Measurements from ENCODE around the gene TBCD. TPM values are rescaled to one million over a fixed set of nuclear protein-coding genes. Genes with fewer than 3 reads are reported as not detected.
"Not testable (repeated sequence)": the region's sequence is repeated elsewhere in the genome, so short reads cannot be mapped to it uniquely, and the experiment has no call there.

Gene TBCD
- total RNA-seq, 1 donor from 2014 or later = 104 TPM

DNA sequence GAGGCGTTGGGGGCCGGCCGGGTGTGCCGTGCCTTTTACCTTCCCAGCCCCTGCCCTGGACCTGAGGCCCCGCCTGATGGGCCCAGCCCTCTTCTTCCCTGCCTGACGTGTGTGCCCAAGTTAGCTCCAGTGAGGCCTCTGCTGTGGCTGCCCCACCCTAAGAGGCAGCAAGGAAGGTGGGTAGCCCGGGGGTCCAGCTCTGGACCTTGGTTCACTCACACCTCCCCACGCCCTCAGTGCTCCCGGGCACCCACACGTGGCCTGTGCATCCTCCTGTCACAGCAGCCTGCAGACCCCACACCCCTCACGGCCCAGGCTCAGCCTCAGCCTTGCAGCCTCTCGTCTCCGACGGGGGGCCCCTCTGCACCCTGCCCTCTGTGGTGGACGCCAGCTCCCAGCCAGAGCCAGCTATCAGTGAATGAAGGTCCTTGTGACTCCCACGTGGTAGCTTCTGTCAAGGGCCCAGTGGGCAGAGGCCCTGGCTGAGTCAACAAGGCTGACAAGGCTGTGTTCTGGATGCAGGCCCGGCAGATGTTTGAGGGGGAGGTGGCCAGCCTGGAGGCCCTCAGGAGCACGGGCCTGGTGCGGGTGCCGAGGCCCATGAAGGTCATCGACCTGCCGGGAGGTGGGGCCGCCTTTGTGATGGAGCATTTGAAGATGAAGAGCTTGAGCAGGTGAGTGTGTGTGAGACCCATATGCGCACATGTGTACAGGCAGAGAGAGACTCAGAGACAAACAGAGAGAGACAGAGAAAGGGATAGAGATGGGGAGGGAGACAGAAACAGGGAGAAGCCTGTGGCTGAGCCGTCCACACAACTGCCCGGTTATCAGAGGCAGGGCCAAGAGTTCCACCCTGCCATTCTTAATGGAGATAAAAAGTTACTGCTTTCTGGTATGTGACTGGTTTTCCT, 13.6 kb upstream of the TBCD start:
- H3K4me1 Mint-ChIP-seq (ENCODE audit: unreplicated experiment) = no peaks in the 10 kb centered on the region
- H3K27ac Mint-ChIP-seq = no peak overlapping the region
- peak overlapping the region; percentile 23 for H3K4me3 Mint-ChIP-seq
- H3K36me3 Mint-ChIP-seq = peaks cover 36% of the 10 kb centered on the region
- TF ChIP-seq, protein P1, sequence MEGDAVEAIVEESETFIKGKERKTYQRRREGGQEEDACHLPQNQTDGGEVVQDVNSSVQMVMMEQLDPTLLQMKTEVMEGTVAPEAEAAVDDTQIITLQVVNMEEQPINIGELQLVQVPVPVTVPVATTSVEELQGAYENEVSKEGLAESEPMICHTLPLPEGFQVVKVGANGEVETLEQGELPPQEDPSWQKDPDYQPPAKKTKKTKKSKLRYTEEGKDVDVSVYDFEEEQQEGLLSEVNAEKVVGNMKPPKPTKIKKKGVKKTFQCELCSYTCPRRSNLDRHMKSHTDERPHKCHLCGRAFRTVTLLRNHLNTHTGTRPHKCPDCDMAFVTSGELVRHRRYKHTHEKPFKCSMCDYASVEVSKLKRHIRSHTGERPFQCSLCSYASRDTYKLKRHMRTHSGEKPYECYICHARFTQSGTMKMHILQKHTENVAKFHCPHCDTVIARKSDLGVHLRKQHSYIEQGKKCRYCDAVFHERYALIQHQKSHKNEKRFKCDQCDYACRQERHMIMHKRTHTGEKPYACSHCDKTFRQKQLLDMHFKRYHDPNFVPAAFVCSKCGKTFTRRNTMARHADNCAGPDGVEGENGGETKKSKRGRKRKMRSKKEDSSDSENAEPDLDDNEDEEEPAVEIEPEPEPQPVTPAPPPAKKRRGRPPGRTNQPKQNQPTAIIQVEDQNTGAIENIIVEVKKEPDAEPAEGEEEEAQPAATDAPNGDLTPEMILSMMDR (conservative IDR thresholded peaks at IDR 0.05) = no peak
- DNase-seq (ENCODE audit: extremely low spot score, unreplicated experiment) = no peak
- no peaks in the 10 kb centered on the region for H3K9me3 Mint-ChIP-seq
- no peaks in the 10 kb centered on the region for H3K27me3 Mint-ChIP-seq

DNA sequence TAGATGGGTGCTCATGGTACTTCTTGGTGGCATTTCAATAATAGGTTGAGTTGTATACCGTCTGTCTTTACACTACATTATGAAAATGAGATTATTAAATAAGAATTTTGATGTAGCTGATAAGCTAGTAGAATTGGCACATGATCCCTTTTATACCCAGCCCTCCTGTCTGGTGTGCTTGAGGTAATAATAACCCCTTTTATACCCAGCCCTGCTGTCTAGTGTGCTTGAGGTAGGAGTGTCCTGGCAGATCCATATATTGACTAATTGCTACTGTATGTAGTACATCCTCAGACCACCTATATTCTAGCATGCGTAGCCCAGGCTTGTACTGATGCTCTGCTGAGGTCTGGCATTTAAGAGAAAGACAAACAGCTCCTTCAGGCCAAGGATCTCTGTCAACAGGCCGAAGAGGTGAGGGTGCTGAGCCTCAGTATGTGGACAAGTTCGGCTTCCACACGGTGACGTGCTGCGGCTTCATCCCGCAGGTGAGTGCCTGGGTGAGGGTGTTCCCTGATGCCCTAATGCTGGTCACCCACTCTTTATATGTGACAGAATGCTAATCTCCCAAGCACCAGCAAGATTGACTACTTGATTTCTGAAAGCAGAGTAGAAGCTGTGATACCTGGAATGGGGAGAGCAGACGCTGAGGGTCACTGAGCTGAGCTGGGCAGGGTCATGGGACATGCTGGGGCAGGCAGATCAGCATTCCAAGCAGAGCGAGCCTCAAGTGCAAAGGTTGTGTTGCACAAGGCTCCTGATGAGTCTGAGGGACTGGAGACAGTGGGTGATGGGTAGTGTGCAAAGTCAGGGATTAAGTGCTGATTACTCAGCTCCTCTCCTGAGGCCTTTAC, 10.7 kb upstream of the TBCD start:
- no peak for DNase-seq (ENCODE audit: extremely low spot score, unreplicated experiment)
- Mint-ChIP-seq H3K27me3 (no peaks in the 10 kb centered on the region), H3K4me3 (no peak overlapping the region), H3K9me3 (peaks cover 1% of the 10 kb centered on the region), H3K27ac (no peak overlapping the region), H3K36me3 (peaks cover 37% of the 10 kb centered on the region), H3K4me1 (ENCODE audit: unreplicated experiment) (no peaks in the 10 kb centered on the region)
- TF ChIP-seq, protein P1 (conservative IDR thresholded peaks at IDR 0.05) = no peak

DNA sequence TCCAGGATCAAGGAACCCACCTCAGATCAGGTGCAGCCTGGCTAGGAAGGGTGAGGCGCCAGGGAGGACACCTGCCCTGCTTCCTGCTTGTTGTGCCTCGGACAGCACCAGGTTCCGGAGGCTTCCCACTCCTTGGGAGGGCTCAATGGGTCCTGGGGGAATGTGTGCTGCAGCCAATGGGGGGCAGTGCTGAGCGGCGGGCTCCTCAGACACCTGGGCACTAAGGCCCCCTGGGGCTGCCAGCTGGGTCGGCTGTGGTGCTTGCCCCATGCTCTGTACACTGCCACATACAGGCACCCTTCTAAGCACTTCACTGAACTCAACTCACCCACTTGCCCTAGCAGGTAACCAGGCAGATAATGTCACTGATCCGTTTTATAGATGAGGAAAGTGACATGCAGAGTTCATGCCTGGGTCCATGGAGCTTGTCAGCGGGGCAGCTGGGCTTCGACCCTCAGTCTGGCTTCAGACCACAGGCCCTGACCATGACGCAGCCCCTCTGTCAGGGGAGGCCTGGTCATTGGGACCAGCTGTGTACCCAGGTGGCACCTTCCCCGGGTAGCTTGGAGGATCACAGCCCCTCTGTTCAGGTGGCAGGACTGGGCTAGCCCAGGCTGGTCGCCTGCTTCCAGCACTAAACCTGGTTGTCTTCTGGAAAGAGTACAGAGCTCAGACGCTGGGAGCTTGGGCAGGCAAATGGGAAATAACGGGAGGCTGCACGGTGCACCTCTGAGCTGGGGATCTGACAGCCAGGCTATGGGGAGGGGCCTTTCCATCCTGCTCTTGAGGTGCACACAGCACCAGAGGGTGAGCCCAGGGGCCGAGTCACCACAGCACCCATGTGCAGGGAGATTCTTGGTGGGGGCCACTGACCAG, 8.3 kb upstream of the TBCD start:
- Mint-ChIP-seq H3K4me3 (no peak overlapping the region), H3K27me3 (no peaks in the 10 kb centered on the region), H3K4me1 (ENCODE audit: unreplicated experiment) (no peaks in the 10 kb centered on the region), H3K36me3 (peaks cover 39% of the 10 kb centered on the region), H3K27ac (no peak overlapping the region), H3K9me3 (peaks cover 4% of the 10 kb centered on the region)
- TF ChIP-seq, protein P1 (conservative IDR thresholded peaks at IDR 0.05) = no peak
- no peak for DNase-seq (ENCODE audit: extremely low spot score, unreplicated experiment)

DNA sequence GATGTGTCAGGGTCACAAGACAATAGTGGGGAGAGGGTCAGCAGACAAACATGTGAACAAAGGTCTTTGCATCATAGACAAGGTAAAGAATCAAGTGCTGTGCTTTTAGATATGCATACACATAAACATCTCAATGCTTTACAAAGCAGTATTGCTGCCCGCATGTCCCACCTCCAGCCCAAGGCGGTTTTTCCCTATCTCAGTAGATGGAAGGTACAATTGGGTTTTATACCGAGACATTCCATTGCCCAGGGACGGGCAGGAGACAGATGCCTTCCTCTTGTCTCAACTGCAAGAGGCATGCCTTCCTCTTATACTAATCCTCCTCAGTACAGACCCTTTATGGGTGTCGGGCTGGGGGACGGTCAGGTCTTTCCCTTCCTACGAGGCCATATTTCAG, 7.1 kb upstream of the TBCD start:
- H3K27me3 Mint-ChIP-seq; H3K4me3 Mint-ChIP-seq; DNase-seq (ENCODE audit: extremely low spot score, unreplicated experiment); H3K27ac Mint-ChIP-seq; H3K9me3 Mint-ChIP-seq; H3K4me1 Mint-ChIP-seq (ENCODE audit: unreplicated experiment): not testable (repeated sequence)
- peaks cover 39% of the 10 kb centered on the region for H3K36me3 Mint-ChIP-seq

DNA sequence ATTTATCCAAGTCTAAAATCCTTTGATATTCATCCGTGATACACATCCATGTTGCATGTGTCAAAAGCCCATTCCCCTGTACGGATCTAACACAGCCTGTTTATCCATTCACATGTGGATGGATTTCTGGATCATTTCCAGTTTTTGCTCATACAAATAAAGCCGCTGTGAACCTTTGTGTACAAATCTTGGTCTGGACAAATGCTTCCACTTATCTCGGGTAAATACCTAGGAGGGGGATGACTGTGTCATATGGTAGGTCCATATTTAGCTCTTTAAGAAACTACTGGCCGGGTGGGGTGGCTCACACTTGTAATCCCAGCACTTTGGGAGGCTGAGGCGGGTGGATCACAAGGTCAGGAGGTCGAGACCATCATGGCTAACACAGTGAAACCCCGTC, 6.3 kb upstream of the TBCD start:
- peak overlapping the region; percentile 20 for H3K4me3 Mint-ChIP-seq
- no peak for DNase-seq (ENCODE audit: extremely low spot score, unreplicated experiment)
- peaks cover 4% of the 10 kb centered on the region for H3K9me3 Mint-ChIP-seq
- TF ChIP-seq, protein P1 (conservative IDR thresholded peaks at IDR 0.05) = no peak
- no peaks in the 10 kb centered on the region for H3K27me3 Mint-ChIP-seq
- no peak overlapping the region for H3K27ac Mint-ChIP-seq
- H3K4me1 Mint-ChIP-seq (ENCODE audit: unreplicated experiment) = no peaks in the 10 kb centered on the region
- H3K36me3 Mint-ChIP-seq = peaks cover 31% of the 10 kb centered on the region

All from type B pancreatic cell (in vitro differentiated cells).